Renal pelvis (tissue), 4 donors: ENCODE results near the gene CES2. TPM values are rescaled to one million over a fixed set of nuclear protein-coding genes. Genes with fewer than 3 reads are reported as not detected.
A peak's percentile ranks its signal among the peaks of the same experiment; 100 is the strongest.
"Not testable (repeated sequence)": the region's sequence is repeated elsewhere in the genome, so short reads cannot be mapped to it uniquely, and the experiment has no call there.

Experiments
- DNase-seq: peaks from one replicate; pipeline ENCODE4 v3.0.0-alpha.2; 2013
- polyA plus RNA-seq, 3 donors: library from polyadenylated mRNA; unstranded; fragments of 120-200 nt; gene quantifications; one replicate each; pipeline ENCODE4 v1.2.1, GENCODE V29; 2013; ENCODE audit not compliant: insufficient read length in 3 of 3

The CES2 gene
- polyA plus RNA-seq, 3 donors, result 42.7 to 50.2 (median 45.3) TPM

- no peak for DNase-seq
Observed at GRCh38 chr16:66952430-66953110, 17.3 kb downstream of the CES2 start.

GRCh38 chr16:66953462-66954096, 18.3 kb downstream of the CES2 start:
- DNase-seq, result no peak

GRCh38 chr16:66954097-66954659, 18.9 kb downstream of the CES2 start:
- peak; percentile 73 for DNase-seq

- DNase-seq, result not testable (repeated sequence)
Observed at GRCh38 chr16:66955363-66956153, 20.2 kb downstream of the CES2 start.

GRCh38 chr16:66956154-66956457, 20.8 kb downstream of the CES2 start:
- not testable (repeated sequence) for DNase-seq

GRCh38 chr16:66958857-66959703, 23.8 kb downstream of the CES2 start:
- no peak for DNase-seq

- no peak for DNase-seq
Observed at GRCh38 chr16:66959704-66960161, 24.4 kb downstream of the CES2 start.

GRCh38 chr16:66960270-66960669, 25.0 kb downstream of the CES2 start:
- no peak for DNase-seq

GRCh38 chr16:66961065-66961744, 25.9 kb downstream of the CES2 start, which contains the start of gene CES3:
Gene CES3 (plus strand): TSS chr16:66961266. CDS start chr16:66961308, 42 bp downstream.
- DNase-seq, result peak; percentile 64

- no peak for DNase-seq
Observed at GRCh38 chr16:66961914-66962313, 26.6 kb downstream of the CES2 start.

GRCh38 chr16:66964049-66964448, 28.7 kb downstream of the CES2 start:
- DNase-seq, result no peak

- no peak for DNase-seq
Observed at GRCh38 chr16:66968847-66969246, 33.5 kb downstream of the CES2 start.

GRCh38 chr16:66970775-66971720, 35.7 kb downstream of the CES2 start:
- DNase-seq, result no peak

- no peak for DNase-seq
Observed at GRCh38 chr16:66972983-66973382, 37.7 kb downstream of the CES2 start.

- no peak for DNase-seq
Observed at GRCh38 chr16:66973716-66974115, 38.4 kb downstream of the CES2 start.

- not testable (repeated sequence) for DNase-seq
Observed at GRCh38 chr16:66974156-66974931, 39.0 kb downstream of the CES2 start.

GRCh38 chr16:66974932-66975246, 39.6 kb downstream of the CES2 start:
- DNase-seq, result not testable (repeated sequence)

- DNase-seq, result no peak
Observed at GRCh38 chr16:66975302-66975893, 40.1 kb downstream of the CES2 start.

GRCh38 chr16:66976746-66977145, 41.4 kb downstream of the CES2 start:
- no peak for DNase-seq
